MM.1S (cell line): ENCODE results near the gene PSAPL1.

Source experiments
- DNase-seq: peaks from one replicate; pipeline ENCODE4 v3.0.0-alpha.2; 2015
- H2AFZ ChIP-seq: fragments of 300-600 bp; sonication (generic); 2 replicates; pipeline ENCODE4 v1.6.0; 2016; ENCODE audit warnings: antibody characterized with exemption, low read length
- H3F3A ChIP-seq: fragments of 300-600 bp; sonication (generic); 2 replicates; pipeline ENCODE4 v1.6.1; 2016; ENCODE audit warnings: mild to moderate bottlenecking, antibody characterized with exemption, low read length, moderate library complexity, mixed read lengths; ENCODE audit not compliant: insufficient read depth
- H3K27ac ChIP-seq: fragments of 300-600 bp; sonication (generic); 2 replicates; pipeline ENCODE4 v1.5.1; 2016; ENCODE audit warnings: mild to moderate bottlenecking, low read length
- H3K27me3 ChIP-seq: fragments of 300-600 bp; sonication (generic); replicated peaks from 2 replicates; pipeline ENCODE4 v1.6.0; 2016; ENCODE audit warnings: low read length; ENCODE audit not compliant: insufficient read depth
- H3K36me3 ChIP-seq: fragments of 300-600 bp; sonication (generic); replicated peaks from 2 replicates; pipeline ENCODE4 v1.6.1; 2016; ENCODE audit warnings: mild to moderate bottlenecking, low read length, mixed read lengths; ENCODE audit not compliant: insufficient read depth
- H3K4me1 ChIP-seq: fragments of 300-600 bp; sonication (generic); 2 replicates; pipeline ENCODE4 v1.6.1; 2016; ENCODE audit warnings: low read length, mixed read lengths
- H3K4me2 ChIP-seq: fragments of 300-600 bp; sonication (generic); 2 replicates; pipeline ENCODE4 v1.6.0; 2016; ENCODE audit warnings: low read depth, low read length
- H3K4me3 ChIP-seq: fragments of 300-600 bp; sonication (generic); 2 replicates; pipeline ENCODE4 v1.5.1; 2016; ENCODE audit warnings: low read length, mixed read lengths
- H3K79me2 ChIP-seq: fragments of 300-600 bp; sonication (generic); 2 replicates; pipeline ENCODE4 v1.6.1; 2016; ENCODE audit warnings: mixed run types, low read length, mixed read lengths
- H3K9ac ChIP-seq: fragments of 300-600 bp; sonication (generic); 2 replicates; pipeline ENCODE4 v1.6.1; 2016; ENCODE audit warnings: low read length, mixed read lengths
- H3K9me2 ChIP-seq: fragments of 300-600 bp; sonication (generic); replicated peaks from 2 replicates; pipeline ENCODE4 v1.6.1; 2016; ENCODE audit warnings: mild to moderate bottlenecking, low read length, mixed read lengths; ENCODE audit not compliant: insufficient read depth
- H3K9me3 ChIP-seq: fragments of 300-600 bp; sonication (generic); replicated peaks from 2 replicates; pipeline ENCODE4 v1.6.1; 2016; ENCODE audit warnings: mild to moderate bottlenecking, low read length, mixed read lengths; ENCODE audit not compliant: insufficient read depth
- H4K20me1 ChIP-seq: fragments of 300-600 bp; sonication (generic); 2 replicates; pipeline ENCODE4 v1.6.1; 2016; ENCODE audit warnings: mild to moderate bottlenecking, low read length, moderate library complexity, mixed read lengths; ENCODE audit not compliant: insufficient read depth
- EZH2 ChIP-seq: fragments of 300-600 bp; sonication (generic); optimal IDR thresholded peaks from 2 replicates; pipeline ENCODE3; 2017; ENCODE audit warnings: low read depth, mild to moderate bottlenecking, antibody characterized with exemption, low read length, mixed read lengths
- EZH2phosphoT487 ChIP-seq: fragments of 300-600 bp; sonication (generic); IDR thresholded peaks from 2 replicates; pipeline ENCODE4 v1.6.1; 2018; ENCODE audit warnings: antibody characterized with exemption, low read length
- TF ChIP-seq, protein P1 (sequence below): fragments of 300-600 bp; sonication (generic); IDR thresholded peaks from 2 replicates; pipeline ENCODE4 v1.5.1; 2016; ENCODE audit warnings: antibody characterized with exemption, low read length, mixed read lengths

Gene PSAPL1

DNA sequence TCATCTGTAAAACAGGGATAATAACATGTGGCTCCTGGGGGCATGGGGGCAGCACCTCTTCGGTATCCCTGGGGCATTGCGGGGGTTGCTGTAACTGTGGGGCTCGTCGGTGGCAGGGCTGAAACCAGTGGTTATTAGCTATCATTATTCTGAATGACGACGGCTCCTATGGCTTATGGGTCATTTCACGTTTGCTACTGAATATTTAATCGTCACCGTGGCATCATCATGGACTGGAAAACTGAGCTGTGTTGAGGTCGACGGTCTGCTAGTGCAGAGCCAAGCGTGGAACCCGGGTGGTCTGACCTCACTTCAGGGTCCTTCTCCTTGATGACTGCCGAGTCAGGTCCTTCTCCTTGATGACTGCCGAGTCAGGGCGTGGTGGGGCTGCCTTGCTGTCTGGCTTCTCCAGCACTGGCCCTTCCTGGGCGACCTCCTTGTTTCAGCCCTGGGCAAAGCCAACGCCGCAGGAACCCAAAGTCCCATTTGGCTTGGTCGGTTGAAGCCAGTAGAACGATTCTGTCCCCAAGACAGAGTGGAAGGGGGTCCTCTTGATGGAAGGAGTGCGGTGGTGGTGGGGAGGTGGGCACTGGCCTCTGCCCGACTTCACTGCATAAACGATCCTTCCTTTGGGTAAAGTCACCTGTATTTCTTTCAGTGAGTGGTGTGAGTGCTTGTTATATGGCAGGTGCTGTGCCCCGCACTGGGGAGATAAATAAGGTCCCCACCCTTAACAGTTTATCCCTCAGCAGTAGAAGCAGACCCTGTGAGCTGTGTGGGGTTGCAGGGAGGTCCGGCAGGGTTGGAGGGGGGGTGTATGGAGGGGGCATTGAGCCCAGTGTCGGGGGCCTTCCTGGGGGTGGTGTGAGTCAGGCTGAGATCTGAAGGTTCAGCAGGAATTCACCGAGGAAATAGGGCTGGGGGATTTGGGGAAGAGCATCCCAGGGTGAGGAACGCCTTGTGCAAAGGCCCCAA, 40.8 kb downstream of the PSAPL1 start:
- H3K27me3 ChIP-seq: peaks cover 99% of the 10 kb centered on the region
- H3K9ac ChIP-seq: no peak overlapping the region
- no peaks in the 10 kb centered on the region for H3K36me3 ChIP-seq
- H3K4me2 ChIP-seq: no peak overlapping the region
- no peak overlapping the region for H3K27ac ChIP-seq
- H3F3A ChIP-seq: no peaks in the 10 kb centered on the region
- no peak overlapping the region for H2AFZ ChIP-seq
- no peaks in the 10 kb centered on the region for H4K20me1 ChIP-seq
- no peaks in the 10 kb centered on the region for H3K9me2 ChIP-seq
- H3K9me3 ChIP-seq: no peaks in the 10 kb centered on the region
- H3K79me2 ChIP-seq: no peaks in the 10 kb centered on the region
- DNase-seq: no peak
- H3K4me3 ChIP-seq: no peak overlapping the region
- no peak for TF ChIP-seq EZH2
- TF ChIP-seq EZH2phosphoT487: no peak
- TF ChIP-seq, protein P1, sequence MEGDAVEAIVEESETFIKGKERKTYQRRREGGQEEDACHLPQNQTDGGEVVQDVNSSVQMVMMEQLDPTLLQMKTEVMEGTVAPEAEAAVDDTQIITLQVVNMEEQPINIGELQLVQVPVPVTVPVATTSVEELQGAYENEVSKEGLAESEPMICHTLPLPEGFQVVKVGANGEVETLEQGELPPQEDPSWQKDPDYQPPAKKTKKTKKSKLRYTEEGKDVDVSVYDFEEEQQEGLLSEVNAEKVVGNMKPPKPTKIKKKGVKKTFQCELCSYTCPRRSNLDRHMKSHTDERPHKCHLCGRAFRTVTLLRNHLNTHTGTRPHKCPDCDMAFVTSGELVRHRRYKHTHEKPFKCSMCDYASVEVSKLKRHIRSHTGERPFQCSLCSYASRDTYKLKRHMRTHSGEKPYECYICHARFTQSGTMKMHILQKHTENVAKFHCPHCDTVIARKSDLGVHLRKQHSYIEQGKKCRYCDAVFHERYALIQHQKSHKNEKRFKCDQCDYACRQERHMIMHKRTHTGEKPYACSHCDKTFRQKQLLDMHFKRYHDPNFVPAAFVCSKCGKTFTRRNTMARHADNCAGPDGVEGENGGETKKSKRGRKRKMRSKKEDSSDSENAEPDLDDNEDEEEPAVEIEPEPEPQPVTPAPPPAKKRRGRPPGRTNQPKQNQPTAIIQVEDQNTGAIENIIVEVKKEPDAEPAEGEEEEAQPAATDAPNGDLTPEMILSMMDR: no peak
- H3K4me1 ChIP-seq: no peaks in the 10 kb centered on the region

DNA sequence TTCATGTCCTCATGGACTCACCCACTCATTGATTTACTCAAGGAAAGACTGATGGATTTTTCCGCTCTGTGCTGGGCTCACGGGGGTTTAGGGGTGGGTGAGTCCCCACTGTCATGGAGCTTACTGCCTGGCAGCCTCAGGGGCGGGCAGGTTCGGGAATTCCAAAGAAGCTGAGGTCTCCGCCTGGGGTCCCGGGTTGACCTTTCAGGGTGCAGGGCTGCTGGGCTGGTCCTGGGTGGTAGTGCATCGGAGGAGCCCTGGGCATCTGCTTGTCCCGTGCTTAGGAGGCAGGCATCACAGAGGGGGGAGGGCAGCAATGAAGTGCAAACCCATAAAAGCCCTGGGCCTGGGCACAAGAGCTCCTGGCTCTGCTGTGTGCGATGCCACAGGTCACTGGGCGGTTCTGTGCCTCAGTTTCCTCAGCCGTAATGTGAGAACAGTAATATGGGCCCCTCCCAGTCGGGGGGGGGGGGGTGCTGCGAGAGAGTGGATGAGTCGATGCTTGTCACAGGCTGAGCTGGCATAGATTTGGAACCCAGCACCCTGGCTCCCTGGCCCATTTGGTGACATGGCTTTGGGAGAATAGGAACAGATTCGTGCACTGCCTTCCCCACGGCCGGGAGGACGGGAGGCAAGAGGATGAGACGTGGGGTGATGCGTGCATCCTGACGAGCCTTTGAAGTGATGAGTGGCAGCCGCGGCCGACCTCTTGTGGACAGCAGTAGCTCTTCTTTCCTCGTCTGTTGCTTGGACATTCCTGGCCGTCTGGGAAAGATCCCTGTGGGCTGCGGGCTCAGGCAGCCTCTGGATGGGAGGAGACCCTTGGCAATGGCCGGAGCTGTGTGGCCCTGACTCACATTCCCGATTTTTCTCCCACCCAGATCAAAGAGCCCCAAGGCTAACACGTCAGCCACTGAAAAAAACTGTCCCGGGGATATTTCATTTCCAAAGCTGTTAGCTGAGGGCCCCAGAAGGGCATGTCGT, 42.0 kb downstream of the PSAPL1 start:
- TF ChIP-seq, protein P1: no peak
- no peak for TF ChIP-seq EZH2
- no peak for TF ChIP-seq EZH2phosphoT487
- H2AFZ ChIP-seq: no peak overlapping the region
- H3K4me3 ChIP-seq: no peak overlapping the region
- H3K9ac ChIP-seq: no peak overlapping the region
- H3K9me3 ChIP-seq: no peaks in the 10 kb centered on the region
- H4K20me1 ChIP-seq: no peaks in the 10 kb centered on the region
- DNase-seq: no peak
- no peak overlapping the region for H3K4me2 ChIP-seq
- H3K27me3 ChIP-seq: peaks cover 98% of the 10 kb centered on the region
- H3K27ac ChIP-seq: no peak overlapping the region
- no peaks in the 10 kb centered on the region for H3K9me2 ChIP-seq
- H3K36me3 ChIP-seq: no peaks in the 10 kb centered on the region
- H3F3A ChIP-seq: no peaks in the 10 kb centered on the region
- H3K4me1 ChIP-seq: no peaks in the 10 kb centered on the region
- H3K79me2 ChIP-seq: no peaks in the 10 kb centered on the region

DNA sequence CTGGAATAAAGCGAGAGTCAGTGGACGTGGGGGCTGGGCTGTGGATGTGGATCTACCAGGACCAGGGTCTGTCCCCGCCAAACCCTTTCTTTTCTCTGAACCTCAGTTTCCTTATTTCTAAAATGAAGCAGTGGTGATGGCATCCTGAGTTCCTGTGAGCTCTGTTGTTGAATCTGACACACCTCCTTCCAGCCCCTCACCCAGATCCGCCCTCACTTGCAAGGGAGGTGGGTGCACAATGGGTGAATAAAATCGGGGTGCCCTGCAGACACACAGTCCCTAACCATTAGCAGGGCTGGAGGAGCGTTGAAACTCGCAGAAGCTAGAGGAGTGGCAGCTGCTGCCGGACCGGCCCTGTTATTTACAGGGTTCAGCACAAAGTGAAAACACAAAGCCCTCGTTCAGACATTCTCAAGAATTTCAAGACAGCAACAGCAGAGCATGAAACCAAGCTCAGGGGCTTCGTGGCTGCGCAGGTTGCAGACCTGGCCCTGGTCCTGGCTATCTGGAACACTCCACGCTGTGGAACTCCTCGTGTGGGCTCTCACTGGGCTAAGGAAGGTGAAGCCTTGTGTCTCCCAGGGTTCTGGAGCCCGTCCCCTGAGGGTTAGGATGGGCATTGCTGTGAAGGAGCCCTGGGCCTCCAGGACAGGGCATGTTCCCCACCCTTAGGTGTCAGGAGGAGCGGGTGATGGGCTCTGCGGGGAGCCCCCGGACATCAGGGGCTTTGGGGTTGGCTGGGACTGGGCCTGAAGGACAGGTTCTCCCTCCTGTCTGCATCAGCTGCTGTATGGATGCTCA, 42.9 kb downstream of the PSAPL1 start:
- Histone ChIP-seq H3K4me3 (no peak overlapping the region), H3K9me3 (no peaks in the 10 kb centered on the region), H4K20me1 (no peaks in the 10 kb centered on the region), H3F3A (no peaks in the 10 kb centered on the region), H3K27ac (no peak overlapping the region), H3K9me2 (no peaks in the 10 kb centered on the region), H3K4me2 (no peak overlapping the region), H3K4me1 (no peaks in the 10 kb centered on the region), H2AFZ (no peak overlapping the region), H3K27me3 (peaks cover 89% of the 10 kb centered on the region), H3K36me3 (no peaks in the 10 kb centered on the region), H3K79me2 (no peaks in the 10 kb centered on the region), H3K9ac (no peak overlapping the region)
- DNase-seq: no peak
- TF ChIP-seq EZH2phosphoT487 (no peak), EZH2 (no peak)
- TF ChIP-seq, protein P1: no peak
